KMS-11 (cell line): ENCODE results near the gene MAST4.

Experiments used
- H2AFZ ChIP-seq: fragments of 200-600 bp; sonication (generic); 2 replicates; pipeline ENCODE4 v1.6.1; 2016; ENCODE audit warnings: antibody characterized with exemption, mixed run types, low read depth
- H3K27ac ChIP-seq: fragments of 200-600 bp; sonication (generic); 2 replicates; pipeline ENCODE4 v1.6.1; 2016; ENCODE audit warnings: mild to moderate bottlenecking, mixed run types
- H3K27me3 ChIP-seq: fragments of 200-600 bp; sonication (generic); 2 replicates; pipeline ENCODE4 v1.6.1; 2017; ENCODE audit warnings: mild to moderate bottlenecking, low read depth, mixed run types, moderate library complexity; ENCODE audit not compliant: insufficient read depth
- H3K36me3 ChIP-seq: fragments of 200-600 bp; sonication (generic); 2 replicates; pipeline ENCODE4 v1.6.1; 2017; ENCODE audit warnings: mild to moderate bottlenecking, mixed run types; ENCODE audit not compliant: insufficient read depth
- H3K4me1 ChIP-seq: fragments of 200-600 bp; sonication (generic); 2 replicates; pipeline ENCODE4 v1.6.1; 2016; ENCODE audit warnings: mild to moderate bottlenecking, low read depth, mixed run types; ENCODE audit not compliant: poor library complexity, severe bottlenecking
- H3K4me2 ChIP-seq: fragments of 200-600 bp; sonication (generic); 2 replicates; pipeline ENCODE4 v1.7.0; 2016; ENCODE audit warnings: mild to moderate bottlenecking, mixed run types
- H3K4me3 ChIP-seq: fragments of 200-600 bp; sonication (generic); IDR thresholded peaks from 2 replicates; pipeline ENCODE4 v1.6.1; 2017; ENCODE audit warnings: low read depth, low read length, mixed read lengths; ENCODE audit not compliant: insufficient read depth
- H3K79me2 ChIP-seq: fragments of 200-600 bp; sonication (generic); 2 replicates; pipeline ENCODE4 v1.6.1; 2016; ENCODE audit warnings: low read depth, mixed run types; ENCODE audit not compliant: insufficient read depth
- H3K9ac ChIP-seq: fragments of 200-600 bp; sonication (generic); 2 replicates; pipeline ENCODE4 v1.6.1; 2016; ENCODE audit warnings: mild to moderate bottlenecking, mixed run types
- H4K20me1 ChIP-seq: fragments of 200-600 bp; sonication (generic); 2 replicates; pipeline ENCODE4 v1.6.1; 2016; ENCODE audit warnings: mild to moderate bottlenecking, mixed run types; ENCODE audit not compliant: insufficient read depth
- TF ChIP-seq, protein P1 (sequence below): fragments of 200-600 bp; sonication (generic); conservative IDR thresholded peaks from 2 replicates; pipeline ENCODE4 v1.6.1; 2017; ENCODE audit warnings: low read depth, mild to moderate bottlenecking, antibody characterized with exemption, low read length, moderate library complexity, mixed read lengths

MAST4 gene

DNA sequence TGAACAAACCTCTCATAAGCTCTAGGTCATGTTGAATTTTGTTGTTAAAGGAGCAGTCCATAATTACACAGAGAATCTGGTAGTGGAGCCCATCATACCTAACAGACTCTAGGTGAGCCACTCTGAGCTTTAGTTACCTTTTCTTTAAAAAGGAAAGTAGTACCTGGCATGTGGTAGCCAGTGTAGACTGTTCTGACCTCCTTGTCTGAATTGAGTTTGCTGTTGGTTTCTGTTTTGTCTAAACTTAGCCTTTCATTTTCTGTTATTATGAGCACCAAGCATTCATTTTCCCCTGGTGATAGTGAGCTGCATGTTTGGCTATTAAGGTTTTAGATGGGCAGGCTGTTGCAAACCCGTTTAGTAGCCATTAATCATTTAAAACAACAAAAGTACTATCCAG lies 112.2 kb downstream of the MAST4 start:
- Histone ChIP-seq H3K79me2 (no peaks in the 10 kb centered on the region), H3K4me3 (no peak overlapping the region), H3K4me1 (peaks cover 59% of the 10 kb centered on the region), H3K4me2 (peak overlapping the region; percentile 46), H3K36me3 (no peaks in the 10 kb centered on the region), H3K9ac (no peak overlapping the region), H3K27me3 (no peaks in the 10 kb centered on the region), H3K27ac (no peak overlapping the region; the same call in 1 of the 2 replicates), H2AFZ (no peak overlapping the region), H4K20me1 (no peaks in the 10 kb centered on the region)
- TF ChIP-seq, protein P1, sequence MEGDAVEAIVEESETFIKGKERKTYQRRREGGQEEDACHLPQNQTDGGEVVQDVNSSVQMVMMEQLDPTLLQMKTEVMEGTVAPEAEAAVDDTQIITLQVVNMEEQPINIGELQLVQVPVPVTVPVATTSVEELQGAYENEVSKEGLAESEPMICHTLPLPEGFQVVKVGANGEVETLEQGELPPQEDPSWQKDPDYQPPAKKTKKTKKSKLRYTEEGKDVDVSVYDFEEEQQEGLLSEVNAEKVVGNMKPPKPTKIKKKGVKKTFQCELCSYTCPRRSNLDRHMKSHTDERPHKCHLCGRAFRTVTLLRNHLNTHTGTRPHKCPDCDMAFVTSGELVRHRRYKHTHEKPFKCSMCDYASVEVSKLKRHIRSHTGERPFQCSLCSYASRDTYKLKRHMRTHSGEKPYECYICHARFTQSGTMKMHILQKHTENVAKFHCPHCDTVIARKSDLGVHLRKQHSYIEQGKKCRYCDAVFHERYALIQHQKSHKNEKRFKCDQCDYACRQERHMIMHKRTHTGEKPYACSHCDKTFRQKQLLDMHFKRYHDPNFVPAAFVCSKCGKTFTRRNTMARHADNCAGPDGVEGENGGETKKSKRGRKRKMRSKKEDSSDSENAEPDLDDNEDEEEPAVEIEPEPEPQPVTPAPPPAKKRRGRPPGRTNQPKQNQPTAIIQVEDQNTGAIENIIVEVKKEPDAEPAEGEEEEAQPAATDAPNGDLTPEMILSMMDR: no peak

DNA sequence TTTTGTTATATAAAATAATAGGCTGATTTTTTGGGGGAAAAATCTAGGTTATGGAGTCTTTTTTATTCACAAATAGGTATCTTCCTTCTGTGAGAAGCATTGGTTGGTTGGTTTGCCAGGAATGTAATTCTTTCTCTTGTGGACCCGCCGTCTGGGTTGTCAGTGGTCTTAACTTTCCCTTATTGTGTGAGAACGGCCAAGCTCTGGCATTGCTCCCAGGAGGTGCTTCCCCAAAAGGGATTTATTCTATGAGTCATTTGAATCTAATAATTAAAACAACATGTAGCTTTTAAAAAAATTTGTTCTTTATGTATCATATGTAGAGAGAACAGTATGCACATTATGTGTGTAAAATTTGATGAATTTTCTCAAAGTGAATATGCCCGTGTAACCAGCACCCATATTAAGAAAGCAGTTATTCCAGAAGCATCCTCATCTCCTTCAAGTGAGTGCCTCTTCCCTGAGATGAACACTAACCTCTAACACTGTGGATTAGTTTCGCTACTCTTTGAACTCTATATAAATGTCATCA lies 114.4 kb downstream of the MAST4 start:
- H3K27me3 ChIP-seq: no peaks in the 10 kb centered on the region
- no peaks in the 10 kb centered on the region for H3K79me2 ChIP-seq

DNA sequence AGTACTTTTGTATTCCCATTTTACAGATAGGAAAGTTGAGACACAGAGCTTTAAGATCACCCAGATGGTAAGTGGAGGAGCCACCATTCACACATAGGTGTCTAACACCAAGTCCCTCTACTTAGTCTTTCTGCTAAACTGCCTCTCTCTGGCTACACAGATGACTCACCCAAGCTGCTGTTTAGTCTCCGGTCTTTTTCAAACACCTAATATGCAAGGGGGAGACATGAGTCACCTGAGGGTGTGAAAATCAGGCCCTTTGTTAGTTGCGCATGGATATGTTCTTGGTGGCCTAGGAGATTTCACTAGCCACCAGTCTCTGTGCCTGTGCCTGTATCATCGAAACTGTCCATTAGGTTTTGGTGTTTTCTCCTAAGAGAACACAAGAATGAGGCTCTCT lies 117.8 kb downstream of the MAST4 start:
- Histone ChIP-seq H3K27me3 (no peaks in the 10 kb centered on the region), H3K9ac (no peak overlapping the region)
- TF ChIP-seq, protein P1: no peak

More for the DNA sequence above, 114.4 kb downstream of the MAST4 start:
- peaks cover 36% of the 10 kb centered on the region for H3K4me1 ChIP-seq
- H3K36me3 ChIP-seq: no peaks in the 10 kb centered on the region
- no peak overlapping the region for H3K4me2 ChIP-seq
- H3K27ac ChIP-seq: no peak overlapping the region
- no peak overlapping the region for H3K4me3 ChIP-seq
- H3K9ac ChIP-seq: no peak overlapping the region
- TF ChIP-seq, protein P1: no peak
- H4K20me1 ChIP-seq: no peaks in the 10 kb centered on the region
- H2AFZ ChIP-seq: no peak overlapping the region

DNA sequence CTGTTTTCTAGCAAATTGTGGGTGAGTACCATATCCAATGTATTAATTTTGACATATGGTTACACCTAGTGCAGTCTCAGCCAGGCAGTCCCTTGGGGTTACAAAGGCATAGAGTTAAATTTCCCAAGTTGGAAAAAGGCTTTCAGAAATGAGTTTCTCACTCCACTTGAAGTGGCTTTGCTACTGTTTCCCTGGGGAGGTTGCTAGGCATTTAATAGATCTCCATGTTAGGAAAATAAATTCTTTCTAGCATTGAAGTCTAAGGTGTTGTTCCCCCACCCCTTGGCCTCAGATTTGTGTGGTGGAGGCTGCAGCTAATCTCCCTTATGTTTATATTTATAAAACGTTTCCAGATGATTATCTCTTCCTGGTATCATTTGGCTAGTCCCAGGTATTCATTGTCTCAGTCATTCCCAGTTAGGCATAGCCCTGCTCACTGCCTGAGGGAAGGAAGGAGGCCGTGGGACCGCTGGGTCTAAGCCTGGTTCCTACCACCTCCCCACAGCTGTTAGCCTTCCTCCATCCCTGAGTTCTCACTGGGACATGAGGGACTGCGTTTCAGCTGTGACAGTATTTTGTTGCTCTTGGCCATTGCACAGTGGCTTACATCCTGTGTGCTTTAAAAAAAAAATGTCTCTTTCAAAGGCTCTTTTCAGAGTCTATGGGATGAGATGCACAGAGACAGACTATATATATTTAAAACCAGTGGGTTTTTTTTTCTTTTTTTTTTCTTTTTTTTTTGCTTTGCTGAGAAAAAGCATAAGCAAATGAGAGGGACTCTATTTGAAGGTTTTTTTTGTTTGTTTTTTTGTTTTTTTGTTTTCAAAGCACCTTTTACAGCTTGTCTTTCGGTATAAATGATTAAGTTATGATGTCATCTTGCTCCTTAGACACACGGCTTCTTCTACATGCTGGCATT lies 121.5 kb downstream of the MAST4 start:
- no peak overlapping the region for H3K9ac ChIP-seq
- H3K36me3 ChIP-seq: no peaks in the 10 kb centered on the region
- TF ChIP-seq, protein P1: no peak
- peaks cover 8% of the 10 kb centered on the region for H3K4me1 ChIP-seq
- no peaks in the 10 kb centered on the region for H4K20me1 ChIP-seq
- no peaks in the 10 kb centered on the region for H3K27me3 ChIP-seq
- no peak overlapping the region for H3K27ac ChIP-seq
- no peak overlapping the region for H3K4me3 ChIP-seq
- no peak overlapping the region for H3K4me2 ChIP-seq
- H3K79me2 ChIP-seq: no peaks in the 10 kb centered on the region
- H2AFZ ChIP-seq: no peak overlapping the region

More for the DNA sequence above, 117.8 kb downstream of the MAST4 start:
- no peaks in the 10 kb centered on the region for H3K79me2 ChIP-seq
- H3K4me1 ChIP-seq: peaks cover 11% of the 10 kb centered on the region
- no peak overlapping the region for H2AFZ ChIP-seq
- no peaks in the 10 kb centered on the region for H3K36me3 ChIP-seq
- H3K27ac ChIP-seq: no peak overlapping the region
- H3K4me2 ChIP-seq: no peak overlapping the region
- H4K20me1 ChIP-seq: no peaks in the 10 kb centered on the region
- H3K4me3 ChIP-seq: no peak overlapping the region
